LNCaP clone FGC (cell line): ENCODE measurements around the gene MAGI1.

Experiments used
- DNase-seq: peaks from one replicate; pipeline ENCODE4 v3.0.0-alpha.2; 2011; ENCODE audit warnings: low read depth
- H3K4me3 ChIP-seq: 2 replicates; pipeline ENCODE4 v1.5.1; 2011; ENCODE audit warnings: mild to moderate bottlenecking, low read depth, low read length, control low read depth
- TF ChIP-seq, protein P1 (sequence below): IDR thresholded peaks from 2 replicates; pipeline ENCODE4 v1.5.1; 2012; ENCODE audit warnings: mild to moderate bottlenecking; ENCODE audit not compliant: control insufficient read depth, insufficient read depth; ENCODE audit errors: extremely low read depth

Gene MAGI1

DNA sequence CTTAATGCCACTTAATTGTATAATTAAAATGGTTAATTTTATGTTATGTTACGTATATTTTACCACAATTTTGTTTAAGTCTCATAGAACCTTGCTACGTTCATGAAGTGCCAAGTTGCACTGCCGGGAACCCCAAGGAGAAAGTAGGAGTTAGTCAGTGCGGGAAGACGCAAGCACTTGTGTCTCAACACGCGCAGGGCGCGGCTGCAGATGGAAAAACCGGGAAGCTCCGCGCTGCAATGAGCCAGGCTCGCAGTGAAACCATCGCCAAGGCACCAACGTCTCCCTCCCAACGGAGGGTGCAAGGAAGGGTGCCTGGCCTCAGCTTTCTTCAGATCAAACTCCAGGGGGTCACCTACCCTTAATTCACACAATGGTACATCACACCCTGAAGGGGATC is 21.6 kb downstream of the MAGI1 start:
- no peak overlapping the region for H3K4me3 ChIP-seq
- no peak for DNase-seq
- TF ChIP-seq, protein P1, sequence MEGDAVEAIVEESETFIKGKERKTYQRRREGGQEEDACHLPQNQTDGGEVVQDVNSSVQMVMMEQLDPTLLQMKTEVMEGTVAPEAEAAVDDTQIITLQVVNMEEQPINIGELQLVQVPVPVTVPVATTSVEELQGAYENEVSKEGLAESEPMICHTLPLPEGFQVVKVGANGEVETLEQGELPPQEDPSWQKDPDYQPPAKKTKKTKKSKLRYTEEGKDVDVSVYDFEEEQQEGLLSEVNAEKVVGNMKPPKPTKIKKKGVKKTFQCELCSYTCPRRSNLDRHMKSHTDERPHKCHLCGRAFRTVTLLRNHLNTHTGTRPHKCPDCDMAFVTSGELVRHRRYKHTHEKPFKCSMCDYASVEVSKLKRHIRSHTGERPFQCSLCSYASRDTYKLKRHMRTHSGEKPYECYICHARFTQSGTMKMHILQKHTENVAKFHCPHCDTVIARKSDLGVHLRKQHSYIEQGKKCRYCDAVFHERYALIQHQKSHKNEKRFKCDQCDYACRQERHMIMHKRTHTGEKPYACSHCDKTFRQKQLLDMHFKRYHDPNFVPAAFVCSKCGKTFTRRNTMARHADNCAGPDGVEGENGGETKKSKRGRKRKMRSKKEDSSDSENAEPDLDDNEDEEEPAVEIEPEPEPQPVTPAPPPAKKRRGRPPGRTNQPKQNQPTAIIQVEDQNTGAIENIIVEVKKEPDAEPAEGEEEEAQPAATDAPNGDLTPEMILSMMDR, result no peak

DNA sequence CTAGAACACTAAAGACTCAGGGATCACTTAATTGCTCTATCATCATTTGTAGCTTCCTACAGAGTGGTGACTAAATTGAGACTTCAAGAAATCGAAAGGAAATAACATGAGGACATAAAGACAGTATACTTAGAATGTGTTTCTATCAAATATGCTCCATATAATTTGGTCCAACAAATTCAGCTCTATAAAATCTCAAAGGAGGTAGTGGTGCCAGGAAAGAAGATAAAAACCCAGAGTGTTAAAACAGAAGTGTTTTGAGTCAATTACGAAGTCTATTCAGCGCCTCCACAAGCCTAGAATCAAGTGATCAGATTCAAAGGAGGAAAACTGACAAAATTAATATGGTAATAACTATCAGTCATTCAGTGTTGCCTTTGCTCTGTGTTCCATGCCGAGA is 22.9 kb downstream of the MAGI1 start:
- H3K4me3 ChIP-seq, result no peak overlapping the region
- TF ChIP-seq, protein P1, result no peak
- DNase-seq, result no peak

DNA sequence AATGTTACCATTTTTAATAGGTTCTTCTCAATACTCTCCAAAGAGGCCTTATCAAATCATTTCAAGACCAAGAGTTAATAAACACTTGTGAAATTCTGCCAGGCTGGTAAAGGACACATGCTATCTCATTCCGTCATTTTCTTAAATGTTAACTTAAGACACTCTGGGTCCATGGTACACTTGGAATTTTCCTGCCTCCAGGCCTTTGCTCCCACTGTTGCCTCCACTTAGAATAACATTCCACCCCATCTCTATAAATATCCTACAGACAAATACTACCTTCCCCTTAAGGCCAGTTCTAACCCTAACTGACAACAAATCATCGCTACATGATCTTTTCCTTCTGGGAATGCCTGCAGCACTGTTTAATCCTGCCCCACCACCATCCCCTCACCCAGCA is 24.1 kb downstream of the MAGI1 start:
- TF ChIP-seq, protein P1, result no peak
- DNase-seq, result no peak
- no peak overlapping the region for H3K4me3 ChIP-seq

DNA sequence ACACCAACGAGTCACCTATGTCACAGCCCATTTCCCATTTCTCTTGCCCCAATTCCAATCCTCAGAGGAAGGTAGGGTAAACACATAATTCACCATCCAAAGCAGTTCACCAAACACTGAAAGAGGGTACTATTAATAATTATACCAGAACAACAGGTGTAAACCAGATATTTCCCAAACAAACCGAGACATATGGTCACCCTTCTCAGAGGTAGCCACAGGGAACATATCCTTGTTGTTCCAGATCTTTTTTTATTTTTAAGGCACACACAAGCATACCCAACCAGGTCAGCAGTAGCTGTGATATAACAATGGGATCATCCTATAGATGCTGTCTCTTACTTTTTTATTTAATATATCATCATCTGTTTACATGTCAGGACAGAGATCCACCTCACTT is 24.7 kb downstream of the MAGI1 start:
- no peak overlapping the region for H3K4me3 ChIP-seq
- no peak for DNase-seq
- TF ChIP-seq, protein P1, result no peak

DNA sequence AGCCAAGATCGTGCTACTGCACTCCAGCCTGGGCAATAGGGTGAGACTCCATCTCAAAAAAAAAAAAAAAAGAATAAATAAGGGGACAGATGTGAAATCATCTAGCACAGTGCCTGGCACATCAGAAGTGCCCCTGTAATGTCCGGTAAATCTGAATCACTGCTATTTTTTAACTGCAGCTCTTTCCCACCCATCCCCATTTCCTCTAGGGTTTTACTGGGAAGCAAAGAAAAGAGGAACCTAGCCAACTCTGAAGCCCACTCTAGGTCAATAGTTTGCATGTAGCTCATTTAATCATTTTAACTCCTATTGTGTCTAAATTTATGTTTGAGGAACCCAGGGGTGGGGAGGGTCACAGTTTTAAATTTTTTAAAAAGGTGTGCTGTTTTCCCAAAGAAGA is 26.0 kb downstream of the MAGI1 start:
- H3K4me3 ChIP-seq, result no peak overlapping the region
- TF ChIP-seq, protein P1, result no peak
- DNase-seq, result no peak

DNA sequence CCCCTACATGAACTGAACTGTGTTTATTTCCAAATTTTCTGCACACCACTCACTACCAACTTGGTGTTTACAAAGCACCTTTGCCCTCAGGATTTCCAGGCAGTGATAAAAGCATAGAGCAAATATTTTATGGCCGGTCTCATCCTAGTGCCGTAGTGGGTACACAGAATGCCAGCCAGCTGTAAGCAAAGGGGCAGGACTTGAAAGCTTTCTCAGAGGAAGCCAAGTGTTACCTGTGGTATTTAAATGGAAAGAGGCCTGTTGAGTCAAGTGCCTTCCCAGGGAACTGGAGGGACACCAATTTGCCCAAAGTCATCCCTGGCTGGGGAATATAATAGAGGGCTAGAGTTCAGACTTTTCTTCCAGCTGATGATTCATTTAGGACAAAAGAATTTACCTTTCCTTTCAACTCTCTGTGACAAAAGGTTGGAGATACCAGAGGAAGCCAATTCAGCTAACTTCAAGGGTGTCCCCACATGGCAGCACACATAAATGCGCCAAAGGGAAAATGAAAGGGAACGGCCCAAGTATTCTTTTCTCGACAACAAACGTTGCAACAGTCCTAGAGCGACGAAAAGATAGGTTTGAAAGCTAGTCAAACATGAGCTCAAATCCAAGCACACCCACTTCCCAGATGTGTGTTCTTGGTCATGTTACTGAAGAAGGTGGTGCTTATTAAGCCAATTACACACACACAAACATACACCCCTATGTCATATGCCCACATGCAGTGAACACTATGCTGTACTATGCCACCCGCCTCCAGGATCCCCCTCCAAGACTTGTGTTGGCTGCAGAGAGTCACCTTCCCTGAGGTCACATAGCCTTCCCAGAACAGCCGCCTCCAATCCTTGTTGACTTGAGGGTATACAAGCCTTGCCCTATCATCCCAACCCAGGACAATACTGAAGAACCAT is 27.7 kb downstream of the MAGI1 start:
- DNase-seq, result peak; percentile 79
- TF ChIP-seq, protein P1, result no peak
- H3K4me3 ChIP-seq, result no peak overlapping the region

DNA sequence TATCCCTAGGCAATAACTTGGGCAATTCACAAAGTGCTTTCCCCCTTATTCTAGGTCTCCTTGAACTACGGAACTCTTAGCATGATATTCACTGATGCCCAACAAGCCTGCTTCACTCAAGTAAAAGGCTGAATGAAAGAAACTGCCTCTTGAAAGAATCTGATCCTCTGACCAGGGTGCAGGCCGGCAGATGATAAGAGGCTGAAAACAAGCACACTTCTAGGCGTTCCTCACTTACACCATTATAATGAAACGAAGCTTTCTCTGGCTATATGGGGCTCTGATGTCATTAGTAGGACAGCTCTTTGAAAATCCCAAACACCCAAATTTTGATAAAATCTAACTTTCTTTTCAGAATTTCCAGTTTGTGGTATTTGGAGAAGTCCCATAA is 28.4 kb downstream of the MAGI1 start:
- H3K4me3 ChIP-seq, result no peak overlapping the region
- DNase-seq, result no peak
- TF ChIP-seq, protein P1, result no peak
